ENCODE data around the gene UBR7. TPM values are rescaled to one million over a fixed set of nuclear protein-coding genes. Genes with fewer than 3 reads are reported as not detected.
"Not testable (repeated sequence)": the region's sequence is repeated elsewhere in the genome, so short reads cannot be mapped to it uniquely, and the experiment has no call there.

The UBR7 gene, protein sequence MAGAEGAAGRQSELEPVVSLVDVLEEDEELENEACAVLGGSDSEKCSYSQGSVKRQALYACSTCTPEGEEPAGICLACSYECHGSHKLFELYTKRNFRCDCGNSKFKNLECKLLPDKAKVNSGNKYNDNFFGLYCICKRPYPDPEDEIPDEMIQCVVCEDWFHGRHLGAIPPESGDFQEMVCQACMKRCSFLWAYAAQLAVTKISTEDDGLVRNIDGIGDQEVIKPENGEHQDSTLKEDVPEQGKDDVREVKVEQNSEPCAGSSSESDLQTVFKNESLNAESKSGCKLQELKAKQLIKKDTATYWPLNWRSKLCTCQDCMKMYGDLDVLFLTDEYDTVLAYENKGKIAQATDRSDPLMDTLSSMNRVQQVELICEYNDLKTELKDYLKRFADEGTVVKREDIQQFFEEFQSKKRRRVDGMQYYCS
- polyA plus RNA-seq: 10 to 100 TPM in 1 of 2 donors, 1 to 10 TPM in 1; 7.8 to 11.7 TPM

DNA sequence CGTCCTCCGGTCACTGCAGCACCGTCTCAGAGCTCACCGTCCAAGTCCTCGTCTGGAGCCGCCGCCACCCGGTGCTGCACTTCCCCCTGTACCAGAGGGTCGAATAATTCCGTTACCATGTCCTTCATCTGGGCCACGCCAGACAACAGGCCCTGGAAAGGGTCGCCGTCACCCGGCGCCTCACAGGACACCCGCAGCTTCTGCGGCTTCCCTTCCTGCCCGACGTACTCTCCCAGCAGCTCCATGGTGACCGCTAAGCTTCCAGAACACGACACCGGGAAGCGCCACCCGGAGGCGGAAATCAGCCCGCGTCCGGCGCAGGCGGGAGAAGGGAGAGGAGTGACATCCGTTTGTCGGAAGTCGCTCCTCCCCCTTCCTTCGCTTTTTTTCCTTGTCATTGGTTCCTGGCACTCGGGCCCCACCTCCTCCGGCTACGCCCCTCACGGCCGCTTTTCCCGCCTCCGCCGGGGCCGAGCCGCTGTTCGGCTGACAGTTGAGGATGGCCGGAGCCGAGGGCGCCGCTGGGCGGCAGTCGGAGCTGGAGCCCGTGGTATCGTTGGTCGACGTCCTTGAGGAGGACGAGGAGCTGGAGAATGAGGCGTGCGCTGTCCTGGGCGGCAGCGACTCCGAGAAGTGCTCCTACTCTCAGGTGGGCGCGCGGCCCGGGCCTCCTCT, at the start of gene UBR7, which contains the start of gene GON7:
TSS of gene UBR7 (plus strand) at position 464 of the 675 bp plus-strand sequence. CDS start at position 500, 36 bp downstream.
TSS of gene GON7 (minus strand) at position 273 of the 675 bp plus-strand sequence. CDS start at position 245, 28 bp downstream.
- Histone ChIP-seq H3K4me1 (ENCODE audit: control insufficient read depth in 2 of 2, insufficient read depth in 2 of 2, low read length in 1 of 2) (no peaks in the 10 kb centered on the region), H3K27ac (ENCODE audit: low read depth in 2 of 2, low read length in 1 of 2) (peak within 1 kb of the TSS; percentile 92 to 93), H3K4me3 (ENCODE audit: low read depth in 1 of 2, low read length in 2 of 2) (peak within 1 kb of the TSS; percentile 79 to 87), H3K27me3 (ENCODE audit: control insufficient read depth in 1 of 2, insufficient read depth in 2 of 2, low read length in 2 of 2) (no peaks in the 10 kb centered on the region), H3K36me3 (ENCODE audit: control insufficient read depth in 2 of 2, insufficient read depth in 2 of 2, low read length in 1 of 2) (no peaks in the 10 kb centered on the region), H3K9me3 (ENCODE audit: control insufficient read depth in 2 of 2, insufficient read depth in 1 of 2, low read depth in 1 of 2, low read length in 1 of 2) (no peaks in the 10 kb centered on the region)
- 0% methylated on average over 61 to 65 of the region's 65 CpGs for WGBS, 2 donors

DNA sequence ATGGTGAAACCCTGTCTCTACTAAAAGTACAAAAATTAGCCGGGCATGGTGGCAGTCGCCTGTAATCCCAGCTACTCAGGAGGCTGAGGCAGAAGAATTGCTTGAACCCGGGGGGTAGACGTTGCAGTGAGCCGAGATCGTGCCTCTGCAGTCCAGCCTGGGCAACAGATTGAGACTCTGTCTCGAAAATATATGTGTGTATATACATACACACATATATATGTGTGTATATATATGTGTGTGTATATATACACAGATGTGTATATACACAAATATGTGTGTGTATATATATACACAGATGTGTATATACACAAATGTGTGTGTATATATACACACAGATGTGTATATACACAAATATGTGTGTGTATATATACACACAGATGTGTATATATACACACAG, 48.7 kb upstream of the UBR7 start:
- H3K4me3 ChIP-seq (ENCODE audit: low read depth in 1 of 2, low read length in 2 of 2); H3K27ac ChIP-seq (ENCODE audit: low read depth in 2 of 2, low read length in 1 of 2); H3K36me3 ChIP-seq (ENCODE audit: control insufficient read depth in 2 of 2, insufficient read depth in 2 of 2, low read length in 1 of 2); H3K9me3 ChIP-seq (ENCODE audit: control insufficient read depth in 2 of 2, insufficient read depth in 1 of 2, low read depth in 1 of 2, low read length in 1 of 2); H3K4me1 ChIP-seq (ENCODE audit: control insufficient read depth in 2 of 2, insufficient read depth in 2 of 2, low read length in 1 of 2); H3K27me3 ChIP-seq (ENCODE audit: control insufficient read depth in 1 of 2, insufficient read depth in 2 of 2, low read length in 2 of 2): not testable (repeated sequence)
- 93 to 96% methylated on average over 7 of the region's 7 CpGs for WGBS, 2 donors

DNA sequence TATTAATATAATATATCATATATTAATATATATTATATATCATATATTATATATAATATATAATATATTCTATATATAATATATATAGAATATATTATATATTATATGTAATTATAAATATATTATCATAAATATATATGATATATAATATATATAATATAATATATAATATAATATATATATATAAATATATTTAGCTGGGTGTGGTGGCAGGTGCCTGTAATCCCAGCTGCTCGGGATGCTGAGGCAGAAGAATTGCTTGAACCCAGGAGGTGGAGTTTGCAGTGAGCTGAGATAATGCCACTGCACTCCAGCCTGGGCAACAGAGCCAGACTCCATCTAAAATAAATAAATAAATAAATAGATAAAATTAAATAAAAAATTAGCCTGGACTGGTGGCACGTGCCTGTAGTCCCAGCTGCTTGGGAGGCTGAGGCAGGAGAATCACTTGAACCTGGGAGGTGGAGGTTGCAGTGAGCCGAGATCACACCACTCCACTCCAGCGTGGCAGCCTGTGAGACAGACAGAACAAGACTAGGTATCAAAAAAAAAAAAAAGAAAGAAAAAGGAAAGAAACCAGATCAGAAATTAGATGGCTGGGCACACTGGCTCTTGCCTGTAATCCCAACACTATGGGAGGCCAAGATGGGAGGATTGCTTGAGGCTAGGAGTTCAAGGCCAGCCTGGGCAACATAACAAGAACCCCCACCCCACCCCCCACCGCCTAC, 47.3 kb upstream of the UBR7 start:
- 62 to 73% methylated on average over 5 of the region's 5 CpGs for WGBS, 2 donors
- not testable (repeated sequence) for H3K27ac ChIP-seq (ENCODE audit: low read depth in 2 of 2, low read length in 1 of 2); H3K36me3 ChIP-seq (ENCODE audit: control insufficient read depth in 2 of 2, insufficient read depth in 2 of 2, low read length in 1 of 2); H3K9me3 ChIP-seq (ENCODE audit: control insufficient read depth in 2 of 2, insufficient read depth in 1 of 2, low read depth in 1 of 2, low read length in 1 of 2); H3K4me1 ChIP-seq (ENCODE audit: control insufficient read depth in 2 of 2, insufficient read depth in 2 of 2, low read length in 1 of 2); H3K27me3 ChIP-seq (ENCODE audit: control insufficient read depth in 1 of 2, insufficient read depth in 2 of 2, low read length in 2 of 2); H3K4me3 ChIP-seq (ENCODE audit: low read depth in 1 of 2, low read length in 2 of 2)

DNA sequence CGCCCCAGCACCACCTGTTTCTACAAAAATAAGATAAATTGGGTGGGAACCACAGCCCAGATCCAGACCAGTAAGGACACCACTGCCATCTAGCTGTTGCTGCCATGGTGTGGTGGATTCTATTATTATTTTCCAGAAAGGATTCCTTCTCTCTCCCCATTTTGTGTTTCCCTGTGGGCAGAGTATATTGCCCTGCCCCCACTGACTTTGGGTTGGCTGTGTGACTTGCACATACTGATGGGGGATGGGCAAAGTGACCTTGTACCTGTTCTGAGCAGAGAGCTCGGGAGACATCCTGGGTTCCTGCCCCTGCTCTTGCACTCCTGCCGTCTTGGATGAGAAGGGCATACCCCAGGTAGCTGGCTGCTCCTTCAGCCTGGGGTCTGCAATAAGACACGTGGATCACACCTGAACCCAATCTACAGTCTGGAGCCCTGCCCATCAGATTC, 46.7 kb upstream of the UBR7 start:
- Histone ChIP-seq H3K27me3 (ENCODE audit: control insufficient read depth in 1 of 2, insufficient read depth in 2 of 2, low read length in 2 of 2) (no peaks in the 10 kb centered on the region), H3K9me3 (ENCODE audit: control insufficient read depth in 2 of 2, insufficient read depth in 1 of 2, low read depth in 1 of 2, low read length in 1 of 2) (no peaks in the 10 kb centered on the region), H3K36me3 (ENCODE audit: control insufficient read depth in 2 of 2, insufficient read depth in 2 of 2, low read length in 1 of 2) (no peaks in the 10 kb centered on the region), H3K4me1 (ENCODE audit: control insufficient read depth in 2 of 2, insufficient read depth in 2 of 2, low read length in 1 of 2) (no peaks in the 10 kb centered on the region), H3K4me3 (ENCODE audit: low read depth in 1 of 2, low read length in 2 of 2) (no peak overlapping the region), H3K27ac (ENCODE audit: low read depth in 2 of 2, low read length in 1 of 2) (no peak overlapping the region)
- 41 to 44% methylated on average over 4 of the region's 4 CpGs for WGBS, 2 donors

DNA sequence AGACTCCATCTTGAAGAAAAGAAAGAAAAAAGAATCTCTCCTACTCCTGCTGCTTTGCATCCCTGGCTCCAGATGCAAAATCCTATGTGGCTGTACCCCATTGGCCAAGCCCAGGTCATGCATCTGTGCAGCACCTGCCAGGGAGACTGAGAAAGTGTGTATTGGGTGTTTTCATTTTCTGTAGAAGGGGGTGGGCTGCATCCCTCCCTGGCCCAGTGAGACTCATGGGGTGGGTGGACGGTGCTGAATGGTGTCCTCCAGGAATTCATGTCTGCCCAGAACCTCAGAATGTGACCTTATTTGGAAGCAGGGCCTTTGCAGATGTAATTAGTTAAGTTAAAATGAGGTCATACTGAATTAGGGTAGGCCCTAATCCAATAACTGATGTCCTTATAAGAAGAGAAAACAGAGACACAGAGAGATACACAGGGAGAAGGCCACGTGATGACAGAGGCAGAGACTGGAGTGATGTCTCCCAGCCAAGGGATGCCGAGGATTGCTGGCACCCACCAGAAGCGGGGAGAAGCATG, 45.6 kb upstream of the UBR7 start:
- Histone ChIP-seq H3K27ac (ENCODE audit: low read depth in 2 of 2, low read length in 1 of 2) (no peak overlapping the region), H3K9me3 (ENCODE audit: control insufficient read depth in 2 of 2, insufficient read depth in 1 of 2, low read depth in 1 of 2, low read length in 1 of 2) (no peaks in the 10 kb centered on the region), H3K4me1 (ENCODE audit: control insufficient read depth in 2 of 2, insufficient read depth in 2 of 2, low read length in 1 of 2) (no peaks in the 10 kb centered on the region), H3K27me3 (ENCODE audit: control insufficient read depth in 1 of 2, insufficient read depth in 2 of 2, low read length in 2 of 2) (no peaks in the 10 kb centered on the region), H3K4me3 (ENCODE audit: low read depth in 1 of 2, low read length in 2 of 2) (no peak overlapping the region), H3K36me3 (ENCODE audit: control insufficient read depth in 2 of 2, insufficient read depth in 2 of 2, low read length in 1 of 2) (no peaks in the 10 kb centered on the region)
- WGBS, 2 donors: 64 to 74% methylated on average over 4 of the region's 4 CpGs

DNA sequence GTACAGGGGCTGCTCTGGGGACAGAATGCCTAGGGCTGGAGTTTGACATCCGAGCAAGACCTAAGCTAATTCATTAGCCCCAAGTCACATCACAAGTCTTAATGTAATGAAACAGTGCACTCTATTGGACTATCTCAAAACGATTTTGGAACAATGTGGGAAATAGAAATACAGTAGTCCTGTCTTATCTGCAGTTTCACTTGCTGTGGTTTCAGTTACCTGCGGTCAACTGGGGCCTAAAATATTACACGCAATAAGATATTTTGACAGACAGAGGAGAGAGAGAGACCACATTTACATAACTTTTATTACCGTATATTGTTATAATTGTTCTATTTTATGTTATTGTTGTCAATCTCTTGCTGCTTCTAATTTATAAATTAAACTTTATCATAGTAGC, 43.5 kb upstream of the UBR7 start:
- H3K27me3 ChIP-seq (ENCODE audit: control insufficient read depth in 1 of 2, insufficient read depth in 2 of 2, low read length in 2 of 2): no peaks in the 10 kb centered on the region
- no peaks in the 10 kb centered on the region for H3K4me1 ChIP-seq (ENCODE audit: control insufficient read depth in 2 of 2, insufficient read depth in 2 of 2, low read length in 1 of 2)
- 72 to 73% methylated on average over 5 of the region's 5 CpGs for WGBS, 2 donors
- H3K9me3 ChIP-seq (ENCODE audit: control insufficient read depth in 2 of 2, insufficient read depth in 1 of 2, low read depth in 1 of 2, low read length in 1 of 2): no peaks in the 10 kb centered on the region
- no peak overlapping the region for H3K4me3 ChIP-seq (ENCODE audit: low read depth in 1 of 2, low read length in 2 of 2)
- no peak overlapping the region for H3K27ac ChIP-seq (ENCODE audit: low read depth in 2 of 2, low read length in 1 of 2)
- H3K36me3 ChIP-seq (ENCODE audit: control insufficient read depth in 2 of 2, insufficient read depth in 2 of 2, low read length in 1 of 2): no peaks in the 10 kb centered on the region

DNA sequence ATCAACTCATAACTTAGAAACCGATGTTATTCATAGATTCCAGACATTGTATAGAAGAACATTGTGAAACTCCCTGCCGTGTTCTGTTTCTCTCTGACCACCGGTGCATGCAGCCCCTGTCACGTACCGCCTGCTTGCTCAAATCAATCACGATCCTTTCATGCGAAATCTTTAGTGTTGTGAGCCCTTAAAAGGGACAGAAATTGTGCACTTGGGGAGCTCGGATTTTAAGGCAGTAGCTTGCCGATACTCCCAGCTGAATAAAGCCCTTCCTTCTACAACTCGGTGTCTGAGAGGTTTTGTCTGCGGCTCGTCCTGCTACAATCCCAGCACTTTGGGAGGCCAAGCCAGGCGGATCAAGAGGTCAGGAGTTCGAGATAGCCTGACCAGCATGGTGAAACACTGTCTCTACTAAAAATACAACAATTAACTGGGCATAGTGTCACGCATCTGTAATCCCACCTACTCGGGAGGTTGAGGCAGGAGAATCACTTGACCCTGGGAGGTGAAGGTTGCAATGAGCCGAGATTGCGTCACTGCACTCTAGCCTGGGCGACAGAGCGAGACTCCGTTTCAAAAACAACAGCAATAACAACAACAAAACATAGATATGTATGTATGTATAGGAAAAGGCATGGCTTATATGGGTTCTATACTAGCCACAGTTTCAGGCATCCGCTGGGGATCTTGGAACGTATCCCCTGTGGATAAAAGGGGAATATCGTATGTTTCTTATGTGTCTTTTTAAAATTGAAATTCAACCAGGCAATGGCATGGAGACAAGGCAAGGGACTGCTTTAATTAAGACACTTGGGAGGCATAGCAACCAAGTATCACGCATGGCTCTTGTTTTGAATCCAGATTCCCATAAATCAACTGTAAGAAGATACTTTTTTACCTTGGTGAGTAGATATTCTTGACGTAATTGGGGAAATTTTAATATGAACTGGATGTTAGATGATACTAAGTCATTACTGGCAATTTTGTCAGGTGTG, 41.5 kb upstream of the UBR7 start:
- WGBS, 2 donors: 88 to 89% methylated on average over 26 of the region's 26 CpGs
- H3K27me3 ChIP-seq (ENCODE audit: control insufficient read depth in 1 of 2, insufficient read depth in 2 of 2, low read length in 2 of 2); H3K4me1 ChIP-seq (ENCODE audit: control insufficient read depth in 2 of 2, insufficient read depth in 2 of 2, low read length in 1 of 2); H3K9me3 ChIP-seq (ENCODE audit: control insufficient read depth in 2 of 2, insufficient read depth in 1 of 2, low read depth in 1 of 2, low read length in 1 of 2); H3K36me3 ChIP-seq (ENCODE audit: control insufficient read depth in 2 of 2, insufficient read depth in 2 of 2, low read length in 1 of 2); H3K27ac ChIP-seq (ENCODE audit: low read depth in 2 of 2, low read length in 1 of 2); H3K4me3 ChIP-seq (ENCODE audit: low read depth in 1 of 2, low read length in 2 of 2): not testable (repeated sequence)

DNA sequence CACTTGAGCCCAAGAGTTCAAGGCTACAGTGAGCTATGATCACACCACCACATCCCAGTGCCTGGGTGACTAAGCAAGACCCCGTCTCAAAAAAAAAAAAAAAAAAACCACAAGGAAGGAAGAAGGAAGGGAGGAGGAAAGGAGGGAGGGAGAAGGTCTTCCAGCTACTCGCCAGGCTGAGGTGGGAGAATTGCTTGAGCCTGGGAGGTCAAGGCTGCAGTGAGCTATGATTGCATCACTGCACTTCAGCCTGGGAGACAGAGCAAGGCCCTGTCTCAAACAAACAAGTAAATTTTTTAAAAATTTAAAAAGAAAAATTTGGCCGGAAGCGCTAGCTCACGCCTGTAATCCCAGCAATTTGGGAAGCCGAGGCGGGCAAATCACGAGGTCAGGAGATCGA, 38.4 kb upstream of the UBR7 start:
- not testable (repeated sequence) for H3K9me3 ChIP-seq (ENCODE audit: control insufficient read depth in 2 of 2, insufficient read depth in 1 of 2, low read depth in 1 of 2, low read length in 1 of 2); H3K27me3 ChIP-seq (ENCODE audit: control insufficient read depth in 1 of 2, insufficient read depth in 2 of 2, low read length in 2 of 2); H3K36me3 ChIP-seq (ENCODE audit: control insufficient read depth in 2 of 2, insufficient read depth in 2 of 2, low read length in 1 of 2); H3K4me1 ChIP-seq (ENCODE audit: control insufficient read depth in 2 of 2, insufficient read depth in 2 of 2, low read length in 1 of 2); H3K4me3 ChIP-seq (ENCODE audit: low read depth in 1 of 2, low read length in 2 of 2); H3K27ac ChIP-seq (ENCODE audit: low read depth in 2 of 2, low read length in 1 of 2)
- 83 to 87% methylated on average over 9 of the region's 9 CpGs for WGBS, 2 donors

Measured in esophagus (tissue), 2 donors.